ENCODE results near the gene DIABLO. TPM values are rescaled to one million over a fixed set of nuclear protein-coding genes. Genes with fewer than 3 reads are reported as not detected.
A peak's percentile ranks its signal among the peaks of the same experiment; 100 is the strongest.
"Not testable (repeated sequence)": the region's sequence is repeated elsewhere in the genome, so short reads cannot be mapped to it uniquely, and the experiment has no call there.

DIABLO gene
- total RNA-seq, 2 experiments from 2014 or later = 50.5 to 55.2 TPM

DNA sequence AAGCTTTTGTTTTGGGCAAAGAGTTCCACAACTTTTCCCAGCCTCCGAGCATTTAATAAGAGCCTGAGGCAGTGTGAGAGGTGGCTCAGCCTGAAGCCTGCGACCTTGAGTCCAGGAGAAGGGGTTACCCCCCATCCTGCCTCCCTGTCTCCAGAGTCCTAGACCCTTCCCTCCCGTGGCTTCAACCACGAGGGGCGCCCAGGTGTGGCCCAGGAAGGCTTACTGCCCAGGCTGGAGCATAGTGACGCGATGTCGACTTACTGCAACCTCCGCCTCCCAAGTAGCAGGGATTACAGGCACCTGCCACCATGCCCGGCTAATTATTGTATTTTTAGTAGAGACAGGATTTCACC is 42.3 kb downstream of the DIABLO start:
- H3K4me3 Mint-ChIP-seq = peak overlapping the region; percentile 68
- no peaks in the 10 kb centered on the region for H3K36me3 Mint-ChIP-seq (ENCODE audit: low read depth)
- no peak for ATAC-seq
- H3K27ac Mint-ChIP-seq = no peak overlapping the region
- ChIA-PET CTCF (interaction anchor here (0.9 to 1.3 kb wide), 2 partner anchors 11 to 129 kb away, joined by 4 to 5 read pairs; no protein-coding TSS in a partner anchor), POLR2A (interaction anchor here (1.4 kb wide), 1 partner anchor 10 kb away, joined by 5 read pairs; the partner anchor contains the start of gene IL31)
- H3K27me3 Mint-ChIP-seq = peaks cover 9% of the 10 kb centered on the region
- peaks cover 10% of the 10 kb centered on the region for H3K4me1 Mint-ChIP-seq (ENCODE audit: low read depth)
- H3K9me3 Mint-ChIP-seq = no peaks in the 10 kb centered on the region
- DNase-seq = no peak
- intact Hi-C loops (cut with micrococcal nuclease) = loop anchor here (10.0 kb wide), 1 partner anchor 49 kb away; no protein-coding TSS in a partner anchor
- TF ChIP-seq CTCF (IDR thresholded peaks at IDR 0.05) = no peak

DNA sequence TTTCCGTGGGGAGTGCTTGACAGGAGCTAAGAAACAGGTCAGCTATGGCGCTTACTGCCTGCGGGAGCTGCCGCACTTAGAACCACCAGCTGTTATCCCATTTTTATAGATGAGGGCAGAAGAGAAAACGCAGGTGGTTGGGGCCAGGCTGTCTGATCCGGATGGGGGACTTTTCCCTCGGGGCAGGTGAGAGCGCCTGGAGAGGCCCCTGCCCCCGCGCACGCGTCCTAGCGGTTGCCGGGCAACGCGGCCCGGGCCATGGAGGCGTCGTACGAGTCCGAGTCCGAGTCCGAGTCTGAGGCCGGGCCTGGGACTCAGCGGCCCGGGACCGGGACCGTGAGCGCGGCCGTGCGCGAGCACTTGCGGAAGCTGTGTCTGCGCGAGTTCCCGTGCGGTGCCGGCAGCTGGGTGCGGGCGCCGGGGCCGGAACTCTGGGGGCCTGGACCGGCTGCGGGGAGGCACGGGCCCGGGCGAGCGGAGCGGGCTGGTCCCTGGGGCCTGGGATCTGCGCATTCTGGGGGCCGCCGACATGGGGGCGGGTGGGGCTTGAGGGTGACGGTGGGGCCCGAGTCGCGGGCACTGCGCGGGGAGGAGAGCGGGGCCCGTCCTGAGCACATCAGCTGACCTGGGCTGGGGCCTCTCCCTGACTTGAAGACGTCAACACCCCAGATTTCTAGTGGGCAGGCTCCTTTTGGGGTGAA is 42.8 kb downstream of the DIABLO start, which contains the start of gene LRRC43:
TSS of gene LRRC43 (plus strand) at position 237 of the 701 bp plus-strand sequence. CDS start at position 259, 22 bp downstream.
- DNase-seq (peak; percentile 42), ATAC-seq (peak; percentile 65)
- Mint-ChIP-seq H3K4me1 (ENCODE audit: low read depth) (peaks cover 10% of the 10 kb centered on the region), H3K27me3 (peaks cover 9% of the 10 kb centered on the region), H3K27ac (no peak within 1 kb of the TSS), H3K4me3 (peak within 1 kb of the TSS; percentile 68), H3K36me3 (ENCODE audit: low read depth) (no peaks in the 10 kb centered on the region), H3K9me3 (no peaks in the 10 kb centered on the region)
- no peak for TF ChIP-seq CTCF (IDR thresholded peaks at IDR 0.05)
- ChIA-PET CTCF (interaction anchor here (0.9 to 1.3 kb wide), 3 partner anchors 11 to 224 kb away, joined by 3 to 5 read pairs (median 4); no protein-coding TSS in a partner anchor), POLR2A (interaction anchor here (1.4 kb wide), 1 partner anchor 10 kb away, joined by 5 read pairs; the partner anchor contains the start of gene IL31)
- intact Hi-C loops (cut with micrococcal nuclease) = loop anchor here (10.0 kb wide), 1 partner anchor 48 kb away; no protein-coding TSS in a partner anchor

DNA sequence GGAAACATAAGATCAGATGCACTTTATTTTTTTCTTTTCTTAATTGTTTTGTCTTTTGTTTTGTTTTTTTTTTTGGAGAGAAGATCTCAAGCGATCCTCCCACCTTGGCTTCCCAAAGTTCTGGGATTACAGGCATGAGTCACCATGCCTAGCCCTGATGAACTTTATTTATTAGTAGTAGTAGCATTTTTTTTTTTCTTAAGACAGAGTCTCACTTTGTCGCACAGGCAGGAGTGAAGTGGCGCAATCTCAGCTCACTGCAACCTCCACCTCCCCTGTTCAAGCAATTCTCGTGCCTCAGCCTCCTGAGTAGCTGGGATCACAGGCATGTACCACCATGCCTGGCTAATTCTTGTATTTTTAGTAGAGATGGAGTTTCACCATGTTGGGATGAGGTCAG is 49.4 kb downstream of the DIABLO start:
- H3K4me3 Mint-ChIP-seq; H3K9me3 Mint-ChIP-seq; H3K27me3 Mint-ChIP-seq; H3K4me1 Mint-ChIP-seq (ENCODE audit: low read depth); CTCF ChIA-PET; DNase-seq; ATAC-seq; intact Hi-C loops (cut with micrococcal nuclease); H3K27ac Mint-ChIP-seq; H3K36me3 Mint-ChIP-seq (ENCODE audit: low read depth): not testable (repeated sequence)
- POLR2A ChIA-PET = interaction anchor here (2.0 kb wide), 1 partner anchor 9 kb away, joined by 5 read pairs; no protein-coding TSS in a partner anchor

DNA sequence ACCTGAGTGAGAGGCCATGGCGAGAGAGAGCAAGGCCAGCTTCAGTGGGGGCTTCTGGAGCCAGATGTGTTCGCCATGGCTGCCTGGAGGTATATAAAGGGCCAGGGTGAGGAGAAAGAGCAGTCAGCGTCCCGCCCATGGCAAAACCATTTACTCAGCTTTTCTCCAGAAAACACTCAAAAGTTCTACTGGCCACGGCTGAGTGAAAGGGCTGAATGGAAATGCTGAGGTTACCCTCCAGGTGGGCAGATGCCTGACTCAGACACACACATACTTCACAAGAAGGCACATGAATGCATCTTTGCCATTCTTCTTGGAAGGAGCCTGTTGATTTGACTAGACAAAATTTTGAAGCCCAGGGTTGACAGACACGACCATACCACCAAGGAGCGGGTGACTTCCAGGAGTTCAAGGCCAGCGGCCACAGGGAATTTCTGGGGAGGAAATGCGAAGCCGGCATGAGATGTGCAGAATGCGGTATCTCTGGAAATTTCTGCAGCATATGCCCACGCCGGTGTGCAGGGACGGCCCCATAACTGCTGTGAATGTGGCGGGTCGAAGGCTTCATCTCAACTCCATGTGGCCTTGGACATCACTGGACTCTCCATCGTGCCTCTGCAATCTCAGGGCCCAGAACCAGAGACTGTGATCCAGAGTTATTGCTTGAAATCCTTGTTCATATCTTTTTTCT is 51.6 kb downstream of the DIABLO start, which contains the start of gene IL31:
TSS of gene IL31 (minus strand) at position 67 of the 691 bp plus-strand sequence. CDS start at position 18, 49 bp downstream.
- peak; percentile 42 for DNase-seq
- H3K27me3 Mint-ChIP-seq = no peaks in the 10 kb centered on the region
- H3K9me3 Mint-ChIP-seq = no peaks in the 10 kb centered on the region

More for the DNA sequence above, 51.6 kb downstream of the DIABLO start, which contains the start of gene IL31:
- intact Hi-C loops (cut with micrococcal nuclease) = no loop called here
- no peak for TF ChIP-seq CTCF (IDR thresholded peaks at IDR 0.05)
- H3K4me3 Mint-ChIP-seq = no peak within 1 kb of the TSS
- ChIA-PET POLR2A (interaction anchor here (0.9 to 1.5 kb wide), 2 partner anchors 9 to 26 kb away, joined by 3 to 5 read pairs; no protein-coding TSS in a partner anchor), CTCF (no interaction called here)
- peaks cover 5% of the 10 kb centered on the region for H3K4me1 Mint-ChIP-seq (ENCODE audit: low read depth)
- H3K27ac Mint-ChIP-seq = no peak within 1 kb of the TSS
- H3K36me3 Mint-ChIP-seq (ENCODE audit: low read depth) = no peaks in the 10 kb centered on the region
- peak; percentile 58 for ATAC-seq
